Gastroesophageal sphincter (tissue), 3 donors: Measurements from ENCODE around the gene CREBBP.

Source experiments
- POLR2A ChIP-seq, 2 donors: fragments of 450-650 bp; IDR thresholded peaks; one replicate each; pipeline ENCODE4 v1.6.1; 2017; ENCODE audit warnings: antibody characterized with exemption in 2 of 2, mild to moderate bottlenecking in 2 of 2, moderate library complexity in 1 of 2
- POLR2AphosphoS5 ChIP-seq: sonication (generic); formaldehyde crosslinking; IDR thresholded peaks from one replicate; pipeline ENCODE4 v1.6.1; 2017; ENCODE audit warnings: antibody characterized with exemption
- TF ChIP-seq, protein P1 (sequence below), 4 experiments: fragments of 200-600 bp in 2 of 4; fragments of 450-650 bp in 2 of 4; sonication (generic) in 1 of 4; IDR thresholded peaks; one replicate each; pipeline ENCODE4 v1.5.1; 2017 to 2019; ENCODE audit warnings: antibody characterized with exemption in 4 of 4, mild to moderate bottlenecking in 2 of 4, moderate library complexity in 2 of 4

DNA sequence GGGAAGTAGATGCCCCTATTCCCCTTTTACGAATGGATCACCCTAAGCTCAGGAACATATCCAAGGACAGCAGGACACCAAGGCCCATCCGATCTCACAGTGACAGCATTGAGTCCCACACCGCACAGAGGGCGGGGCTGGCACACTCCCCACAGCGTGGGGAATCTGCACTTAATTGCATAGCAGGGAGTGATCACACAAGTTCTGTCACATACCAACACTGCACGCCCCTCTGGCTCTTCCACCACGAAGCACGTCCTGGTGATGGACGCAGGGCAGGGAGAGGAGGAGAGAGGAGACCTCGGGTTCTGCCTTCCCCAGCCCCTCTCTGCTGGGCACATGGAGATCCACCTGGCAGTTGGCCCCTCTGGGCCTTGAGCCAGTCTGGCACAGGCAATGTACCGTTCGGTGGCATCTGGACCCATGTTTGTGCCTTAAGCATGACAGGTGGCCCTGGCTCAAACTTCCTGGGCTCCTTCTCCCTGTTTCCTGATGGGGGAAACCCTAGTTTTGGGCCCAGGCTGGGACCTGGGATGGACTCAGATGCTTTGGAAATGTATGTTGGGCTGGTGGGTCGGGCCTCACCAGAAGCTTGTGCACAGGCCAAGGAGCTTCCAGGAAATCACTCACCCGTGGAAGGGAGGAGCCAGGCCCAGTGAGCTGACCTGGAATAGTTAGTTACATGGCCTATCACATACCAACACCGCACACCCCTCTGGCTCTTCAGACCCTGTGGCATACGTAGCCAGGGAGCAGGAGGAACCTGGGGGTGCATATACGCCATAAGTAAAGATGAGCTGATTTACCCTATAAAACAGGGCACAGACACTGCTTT lies 35.1 kb upstream of the CREBBP start:
- TF ChIP-seq, protein P1, sequence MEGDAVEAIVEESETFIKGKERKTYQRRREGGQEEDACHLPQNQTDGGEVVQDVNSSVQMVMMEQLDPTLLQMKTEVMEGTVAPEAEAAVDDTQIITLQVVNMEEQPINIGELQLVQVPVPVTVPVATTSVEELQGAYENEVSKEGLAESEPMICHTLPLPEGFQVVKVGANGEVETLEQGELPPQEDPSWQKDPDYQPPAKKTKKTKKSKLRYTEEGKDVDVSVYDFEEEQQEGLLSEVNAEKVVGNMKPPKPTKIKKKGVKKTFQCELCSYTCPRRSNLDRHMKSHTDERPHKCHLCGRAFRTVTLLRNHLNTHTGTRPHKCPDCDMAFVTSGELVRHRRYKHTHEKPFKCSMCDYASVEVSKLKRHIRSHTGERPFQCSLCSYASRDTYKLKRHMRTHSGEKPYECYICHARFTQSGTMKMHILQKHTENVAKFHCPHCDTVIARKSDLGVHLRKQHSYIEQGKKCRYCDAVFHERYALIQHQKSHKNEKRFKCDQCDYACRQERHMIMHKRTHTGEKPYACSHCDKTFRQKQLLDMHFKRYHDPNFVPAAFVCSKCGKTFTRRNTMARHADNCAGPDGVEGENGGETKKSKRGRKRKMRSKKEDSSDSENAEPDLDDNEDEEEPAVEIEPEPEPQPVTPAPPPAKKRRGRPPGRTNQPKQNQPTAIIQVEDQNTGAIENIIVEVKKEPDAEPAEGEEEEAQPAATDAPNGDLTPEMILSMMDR (IDR thresholded peaks at IDR 0.05): no peak
- no peak for TF ChIP-seq POLR2A (IDR thresholded peaks at IDR 0.05)
- no peak for TF ChIP-seq POLR2AphosphoS5
